Fibroblast of villous mesenchyme (primary cell): ENCODE data around the gene PRKCG. TPM values are rescaled to one million over a fixed set of nuclear protein-coding genes. Genes with fewer than 3 reads are reported as not detected.

Experiments used
- DNase-seq: peaks from one replicate; pipeline ENCODE4 v3.0.0-alpha.2; 2010; ENCODE audit warnings: low read depth
- H3K4me3 ChIP-seq: 2 replicates; pipeline ENCODE4 v1.5.1; 2011; ENCODE audit warnings: low read depth, mild to moderate bottlenecking, low read length
- CTCF ChIP-seq: IDR thresholded peaks from 2 replicates; pipeline ENCODE4 v1.5.1; 2012; ENCODE audit warnings: low read depth, mild to moderate bottlenecking, low read length; ENCODE audit not compliant: insufficient read depth
- total RNA-seq: library from RNA; depleted of rRNA; stranded (reverse); fragments of >200 nt; gene quantifications from 2 replicates; pipeline ENCODE4 v1.2.3, GENCODE V29; 2012

The PRKCG gene
- total RNA-seq, 1 donor: 0.43 TPM

- no peak for DNase-seq
- H3K4me3 ChIP-seq: no peak overlapping the region
- TF ChIP-seq CTCF: peak; percentile 29
Measured at GRCh38 chr19:53912653-53913052, 30.7 kb downstream of the PRKCG start.

GRCh38 chr19:53915000-53915399, 33.0 kb downstream of the PRKCG start:
- H3K4me3 ChIP-seq: no peak overlapping the region
- no peak for TF ChIP-seq CTCF
- no peak for DNase-seq

GRCh38 chr19:53916004-53916403, 34.0 kb downstream of the PRKCG start:
- no peak for DNase-seq
- no peak overlapping the region for H3K4me3 ChIP-seq
- no peak for TF ChIP-seq CTCF

- H3K4me3 ChIP-seq: no peak overlapping the region
- no peak for DNase-seq
- TF ChIP-seq CTCF: no peak
Measured at GRCh38 chr19:53917356-53917755, 35.4 kb downstream of the PRKCG start.

- DNase-seq: peak; percentile 72
- TF ChIP-seq CTCF: no peak
- no peak overlapping the region for H3K4me3 ChIP-seq
Measured at GRCh38 chr19:53927739-53928138, 45.7 kb downstream of the PRKCG start.

GRCh38 chr19:53936029-53936428, 54.0 kb downstream of the PRKCG start:
- no peak overlapping the region for H3K4me3 ChIP-seq
- DNase-seq: no peak
- no peak for TF ChIP-seq CTCF

- peak; percentile 13 for DNase-seq
- no peak overlapping the region for H3K4me3 ChIP-seq
- TF ChIP-seq CTCF: peak; percentile 4
Measured at GRCh38 chr19:53942001-53942786, 60.2 kb downstream of the PRKCG start.
